Medulla oblongata (tissue), 1 donor: ENCODE results near the gene CANX.

Experiments used
- DNase-seq: peaks from one replicate; pipeline ENCODE4 v3.0.0-alpha.2; 2015; ENCODE audit errors: extremely low spot score

Gene CANX

DNA sequence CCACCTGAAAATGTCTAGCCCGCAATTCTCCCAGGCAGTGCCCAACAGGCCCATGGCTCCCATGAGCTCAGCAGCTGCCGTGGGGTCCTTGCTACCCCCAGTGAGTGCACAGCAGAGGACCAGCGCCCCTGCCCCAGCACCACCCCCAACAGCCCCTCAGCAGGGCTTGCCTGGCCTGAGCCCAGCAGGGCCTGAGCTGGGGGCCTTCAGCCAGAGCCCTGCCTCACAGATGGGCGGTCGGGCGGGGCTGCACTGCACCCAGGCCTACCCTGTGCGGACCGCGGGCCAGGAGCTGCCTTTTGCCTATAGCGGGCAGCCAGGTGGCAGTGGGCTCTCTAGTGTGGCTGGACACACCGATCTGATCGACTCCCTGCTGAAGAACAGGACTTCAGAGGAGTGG lies 75.7 kb downstream of the CANX start:
- no peak for DNase-seq

DNA sequence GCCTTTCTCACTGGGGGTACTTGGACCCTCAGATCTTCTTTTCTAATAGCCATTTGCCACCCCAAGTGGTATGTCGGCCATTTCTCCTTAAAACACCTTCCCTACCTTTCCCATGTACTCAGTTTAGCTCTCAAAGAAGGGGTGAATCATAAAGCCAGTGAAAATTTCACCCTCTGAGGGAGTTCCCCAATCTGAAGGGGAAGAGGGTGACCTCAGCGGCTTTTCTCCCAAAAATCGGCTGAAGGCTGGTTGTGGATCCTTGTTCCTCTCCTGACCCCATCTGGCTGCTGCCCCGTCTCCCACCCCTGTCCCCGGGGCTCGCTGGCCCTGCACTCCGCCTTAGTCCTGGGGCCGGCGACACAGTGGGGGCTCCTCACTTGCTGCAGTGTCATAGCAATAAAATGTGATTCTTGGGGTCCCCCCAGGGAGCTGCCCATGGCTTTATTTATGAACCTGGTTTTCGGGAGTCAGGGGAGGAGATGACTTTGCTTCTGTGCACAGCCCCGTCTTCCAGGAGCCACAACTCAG lies 77.7 kb downstream of the CANX start:
- no peak for DNase-seq

DNA sequence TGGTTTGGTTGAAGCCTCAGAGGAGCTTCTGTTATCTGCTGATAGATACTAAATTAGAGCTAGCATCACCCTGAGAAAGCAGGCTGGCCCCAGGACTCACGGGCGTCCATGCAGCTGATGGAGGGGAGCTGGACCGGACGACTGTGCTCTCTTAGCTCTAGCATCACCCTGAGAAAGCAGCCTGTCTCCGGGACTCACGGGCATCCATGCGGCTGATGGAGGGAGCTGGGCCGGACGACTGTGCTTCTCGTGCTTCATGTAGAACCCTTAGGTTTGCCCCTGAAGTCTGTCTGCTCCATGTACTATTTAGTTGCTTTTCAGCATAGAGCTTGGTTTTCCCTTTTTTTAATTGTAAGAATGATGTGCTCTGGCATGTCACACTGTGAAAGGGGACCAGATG lies 78.7 kb downstream of the CANX start:
- no peak for DNase-seq

DNA sequence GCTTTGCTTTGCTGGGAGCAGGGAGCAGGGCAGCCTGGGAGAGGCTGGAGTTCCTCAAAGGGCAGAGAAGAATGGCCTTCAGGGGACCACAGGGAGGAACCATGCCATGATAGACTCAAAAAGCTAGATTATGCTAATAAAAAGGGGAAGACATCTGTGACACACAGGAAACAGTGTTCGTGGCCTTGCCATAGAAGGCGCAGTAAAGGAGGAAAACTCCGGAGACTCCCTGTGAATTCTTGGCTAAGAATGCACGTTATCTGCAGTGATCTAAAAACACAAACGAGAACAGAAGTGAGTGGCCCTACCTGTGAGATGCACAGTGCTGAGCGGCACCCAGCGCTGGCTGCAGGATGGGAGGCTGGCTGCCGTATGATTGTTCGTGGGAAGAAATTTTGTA lies 79.1 kb downstream of the CANX start:
- no peak for DNase-seq

DNA sequence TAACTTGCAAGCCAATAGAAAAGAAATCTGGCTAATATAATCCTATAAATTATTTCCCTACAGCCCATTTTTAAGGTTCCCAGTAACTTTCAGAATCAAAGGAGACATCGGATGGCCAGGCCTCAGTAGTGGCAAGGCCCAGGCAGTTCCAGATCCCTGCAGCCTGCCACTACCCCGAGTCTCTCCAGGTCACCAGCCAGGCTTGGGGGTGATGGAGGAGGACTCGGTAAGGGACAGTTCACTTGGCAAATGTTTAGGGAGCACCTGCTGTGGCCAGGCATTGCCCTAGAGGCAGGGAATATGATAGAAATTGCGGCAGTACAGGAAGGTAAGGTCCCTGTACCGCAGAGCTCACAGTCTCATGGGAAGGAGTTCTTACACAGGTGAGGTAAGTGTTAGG lies 79.8 kb downstream of the CANX start:
- DNase-seq = no peak

DNA sequence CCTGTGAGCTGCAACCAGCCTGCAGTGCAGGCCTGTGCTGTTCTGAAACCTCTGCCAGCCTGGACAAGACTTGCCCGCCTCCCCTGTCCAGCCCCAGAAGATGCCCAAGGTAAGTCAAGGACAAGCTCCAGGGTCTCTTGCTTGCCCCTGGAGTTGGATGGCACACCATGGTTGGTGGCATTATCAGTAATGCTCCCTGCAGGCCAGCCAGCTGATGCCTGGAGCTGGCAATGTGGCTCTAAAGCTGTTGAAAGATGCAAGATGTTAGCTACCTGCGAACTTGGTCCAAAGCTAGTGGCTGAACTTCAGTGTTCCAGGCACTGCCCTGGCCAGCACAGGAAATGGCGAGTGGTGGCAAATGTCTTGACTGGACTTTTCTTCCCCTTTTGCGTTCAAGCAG lies 81.1 kb downstream of the CANX start:
- no peak for DNase-seq

DNA sequence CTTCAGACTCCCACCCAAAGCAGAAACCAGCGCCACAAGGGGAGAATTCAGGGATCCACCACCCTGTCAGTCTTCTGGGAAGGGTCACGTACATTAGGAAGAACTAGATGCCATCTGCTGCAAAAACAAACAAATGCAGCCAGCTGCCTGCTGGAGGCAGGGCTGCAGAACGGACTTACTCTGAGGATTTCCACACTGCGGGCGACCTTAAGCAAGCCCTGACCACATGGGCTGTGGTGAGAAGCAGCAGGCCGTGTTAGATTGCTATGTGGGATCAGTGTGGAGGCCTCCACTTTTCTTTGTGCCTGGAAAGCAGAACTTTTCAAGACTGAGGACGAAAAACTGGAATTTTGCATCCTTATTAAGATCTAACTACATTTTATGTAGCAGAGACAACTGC lies 81.6 kb downstream of the CANX start:
- no peak for DNase-seq
